ENCODE measurements around the gene MAST2.

- TF ChIP-seq POLR2A (IDR thresholded peaks at IDR 0.05) (no peak), CTCF (IDR thresholded peaks at IDR 0.05) (no peak)
These were observed 157.7 kb downstream of the MAST2 start for GRCh38 chr1:45960930-45961715.

Data from heart left ventricle (tissue), 13 donors.